OCI-LY7 (cell line): ENCODE measurements around the gene FANCD2. TPM values are rescaled to one million over a fixed set of nuclear protein-coding genes. Genes with fewer than 3 reads are reported as not detected.

Experiments used
- BruUV-seq: library from RNA; stranded (reverse); fragments of 400-500 nt; replicated peaks from 2 replicates; lab custom pipeline; 2021; lab: Mats Ljungman, UMichigan
- CTCF ChIA-PET: fragments of 300-600 bp; sonication (Branson Sonifier 250); formaldehyde crosslinking; loops from one replicate; lab custom pipeline; 2022; ENCODE audit warnings: antibody characterized with exemption; ENCODE audit not compliant: unreplicated experiment; lab: Charles Lee
- POLR2A ChIA-PET: fragments of 300-600 bp; sonication (Branson Sonifier 250); formaldehyde crosslinking; loops from one replicate; lab custom pipeline; 2022; ENCODE audit warnings: antibody characterized with exemption; lab: Charles Lee
- DNase-seq: peaks from one replicate; pipeline ENCODE4 v3.0.0-alpha.2; 2015; ENCODE audit warnings: low spot score
- H2AFZ ChIP-seq: fragments of 200-600 bp; sonication (generic), shearing (Covaris generic); 2 replicates; pipeline ENCODE4 v1.6.1; 2014; ENCODE audit warnings: mild to moderate bottlenecking, antibody characterized with exemption, low read length, moderate library complexity
- H3K27ac ChIP-seq: fragments of 200-600 bp; sonication (generic); 2 replicates; pipeline ENCODE4 v1.5.1; 2014; ENCODE audit warnings: mixed run types, low read depth, mild to moderate bottlenecking, moderate library complexity, low read length, inconsistent platforms; ENCODE audit not compliant: poor library complexity, severe bottlenecking
- H3K36me3 ChIP-seq: fragments of 200-600 bp; sonication (generic); 2 replicates; pipeline ENCODE4 v1.6.1; 2014; ENCODE audit warnings: mild to moderate bottlenecking, antibody characterized with exemption, low read length, moderate library complexity, mixed read lengths; ENCODE audit not compliant: insufficient read depth
- H3K4me1 ChIP-seq: fragments of 200-600 bp; sonication (generic); 2 replicates; pipeline ENCODE4 v1.5.1; 2014; ENCODE audit warnings: mild to moderate bottlenecking, low read length; ENCODE audit not compliant: insufficient read depth, poor library complexity, severe bottlenecking
- H3K4me2 ChIP-seq: fragments of 200-600 bp; sonication (generic); 2 replicates; pipeline ENCODE4 v1.6.1; 2014; ENCODE audit warnings: mild to moderate bottlenecking, low read length
- H3K4me3 ChIP-seq: fragments of 200-600 bp; sonication (generic); 2 replicates; pipeline ENCODE4 v1.5.1; 2014; ENCODE audit warnings: mild to moderate bottlenecking, low read depth, low read length; ENCODE audit not compliant: poor library complexity, severe bottlenecking
- H3K79me2 ChIP-seq: fragments of 200-600 bp; sonication (generic); 2 replicates; pipeline ENCODE4 v1.6.1; 2016; ENCODE audit warnings: low read depth, mild to moderate bottlenecking, low read length, moderate library complexity, mixed read lengths; ENCODE audit not compliant: insufficient read depth
- H3K9me2 ChIP-seq: fragments of 200-600 bp; sonication (generic); 2 replicates; pipeline ENCODE4 v1.6.1; 2016; ENCODE audit warnings: mild to moderate bottlenecking, low read length, mixed read lengths; ENCODE audit not compliant: insufficient read depth
- H3K9me3 ChIP-seq: fragments of 200-600 bp; sonication (generic); 2 replicates; pipeline ENCODE4 v1.6.1; 2014; ENCODE audit warnings: mild to moderate bottlenecking, mixed run types, low read length, mixed read lengths
- H4K20me1 ChIP-seq: fragments of 200-600 bp; sonication (generic); 2 replicates; pipeline ENCODE4 v1.6.1; 2014; ENCODE audit warnings: mild to moderate bottlenecking, antibody characterized with exemption, low read length, moderate library complexity, mixed read lengths; ENCODE audit not compliant: insufficient read depth
- EZH2phosphoT487 ChIP-seq: fragments of 200-600 bp; sonication (generic); IDR thresholded peaks from 2 replicates; pipeline ENCODE4 v1.6.1; 2018; ENCODE audit warnings: low read depth, borderline replicate concordance, mild to moderate bottlenecking, mixed run types, antibody characterized with exemption, low read length, moderate library complexity, mixed read lengths
- intact Hi-C: fragments of 100-400 bp; cut with micrococcal nuclease; formaldehyde crosslinking; loops from one replicate; pipeline ENCODE4 v1.10.0; 2022; ENCODE audit not compliant: unreplicated experiment
- total RNA-seq, 2 experiments: library from RNA; depleted of rRNA in 1 of 2; stranded (reverse); fragments of >200 nt in 1 of 2; shearing (Covaris generic) in 1 of 2; gene quantifications; 2 replicates each; pipeline ENCODE4 v1.2.3, GENCODE V29; 2014 to 2022
- TF ChIP-seq, protein P1 (sequence below): fragments of 200-600 bp; sonication (generic); conservative IDR thresholded peaks from 2 replicates; pipeline ENCODE4 v1.5.1; 2014; ENCODE audit warnings: mild to moderate bottlenecking, antibody characterized with exemption, low read length, moderate library complexity, mixed read lengths

FANCD2 gene
- total RNA-seq, 2 experiments from 2014 or later: 112 to 130 TPM

DNA sequence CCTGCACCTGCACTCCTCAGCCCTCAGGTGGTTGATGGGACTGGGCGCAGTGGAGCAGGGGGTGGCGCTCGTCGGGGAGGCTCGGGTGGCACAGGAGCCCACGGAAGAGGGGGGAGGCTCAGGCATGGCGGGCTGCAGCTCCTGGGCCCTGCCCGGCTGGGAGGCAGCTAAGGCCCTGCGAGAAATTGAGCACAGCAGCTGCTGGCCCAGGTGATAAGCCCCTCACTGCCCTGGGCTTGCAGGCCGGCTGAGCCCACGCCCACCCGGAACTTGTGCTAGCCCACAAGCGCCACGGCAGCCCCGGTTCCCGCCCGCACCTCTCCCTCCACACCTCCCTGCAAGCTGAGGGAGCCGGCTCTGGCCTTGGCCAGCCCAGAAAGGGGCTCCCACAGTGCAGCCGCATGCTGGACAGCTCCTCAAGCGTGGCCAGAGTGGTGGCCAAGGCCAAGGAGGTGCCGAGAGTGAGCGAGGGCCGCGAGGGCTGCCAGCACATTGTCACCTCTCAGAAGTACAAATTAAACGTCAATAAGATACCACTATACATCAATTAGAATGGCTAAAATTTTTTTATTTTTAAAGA lies 110.3 kb downstream of the FANCD2 start:
- Histone ChIP-seq H3K79me2 (no peaks in the 10 kb centered on the region), H3K9me3 (no peaks in the 10 kb centered on the region), H3K9me2 (no peaks in the 10 kb centered on the region), H3K27ac (no peak overlapping the region), H3K36me3 (no peaks in the 10 kb centered on the region), H3K4me1 (peaks cover 5% of the 10 kb centered on the region), H2AFZ (no peak overlapping the region), H4K20me1 (no peaks in the 10 kb centered on the region), H3K4me2 (no peak overlapping the region), H3K4me3 (no peak overlapping the region)
- no TSS peak for BruUV-seq
- CTCF ChIA-PET: no interaction called here
- POLR2A ChIA-PET: no interaction called here
- no peak for DNase-seq
- no peak for TF ChIP-seq EZH2phosphoT487
- TF ChIP-seq, protein P1, sequence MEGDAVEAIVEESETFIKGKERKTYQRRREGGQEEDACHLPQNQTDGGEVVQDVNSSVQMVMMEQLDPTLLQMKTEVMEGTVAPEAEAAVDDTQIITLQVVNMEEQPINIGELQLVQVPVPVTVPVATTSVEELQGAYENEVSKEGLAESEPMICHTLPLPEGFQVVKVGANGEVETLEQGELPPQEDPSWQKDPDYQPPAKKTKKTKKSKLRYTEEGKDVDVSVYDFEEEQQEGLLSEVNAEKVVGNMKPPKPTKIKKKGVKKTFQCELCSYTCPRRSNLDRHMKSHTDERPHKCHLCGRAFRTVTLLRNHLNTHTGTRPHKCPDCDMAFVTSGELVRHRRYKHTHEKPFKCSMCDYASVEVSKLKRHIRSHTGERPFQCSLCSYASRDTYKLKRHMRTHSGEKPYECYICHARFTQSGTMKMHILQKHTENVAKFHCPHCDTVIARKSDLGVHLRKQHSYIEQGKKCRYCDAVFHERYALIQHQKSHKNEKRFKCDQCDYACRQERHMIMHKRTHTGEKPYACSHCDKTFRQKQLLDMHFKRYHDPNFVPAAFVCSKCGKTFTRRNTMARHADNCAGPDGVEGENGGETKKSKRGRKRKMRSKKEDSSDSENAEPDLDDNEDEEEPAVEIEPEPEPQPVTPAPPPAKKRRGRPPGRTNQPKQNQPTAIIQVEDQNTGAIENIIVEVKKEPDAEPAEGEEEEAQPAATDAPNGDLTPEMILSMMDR: no peak
- intact Hi-C loops: no loop called here

DNA sequence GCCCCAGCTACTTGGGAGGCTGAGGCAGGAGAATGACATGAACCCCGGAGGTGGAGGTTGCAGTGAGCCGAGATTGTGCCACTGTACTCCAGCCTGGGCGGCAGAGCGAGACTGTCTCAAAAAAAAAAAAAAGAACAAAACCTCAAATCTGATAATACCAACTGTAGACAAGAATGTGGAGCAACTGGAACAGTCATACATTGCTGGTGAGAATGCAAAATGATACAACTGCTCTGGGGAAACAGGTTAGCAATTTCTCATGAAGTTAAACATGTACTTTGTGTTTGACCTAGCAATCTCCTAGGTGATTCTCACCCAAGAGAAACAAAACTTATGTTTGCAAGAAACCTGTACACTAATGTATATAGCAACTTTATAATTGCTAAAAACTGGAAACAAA lies 110.9 kb downstream of the FANCD2 start:
- DNase-seq: no peak
- TF ChIP-seq, protein P1: no peak
- TF ChIP-seq EZH2phosphoT487: no peak
- H3K4me3 ChIP-seq: no peak overlapping the region
- no peaks in the 10 kb centered on the region for H3K36me3 ChIP-seq
- H2AFZ ChIP-seq: no peak overlapping the region
- H3K4me1 ChIP-seq: peaks cover 5% of the 10 kb centered on the region
- no peaks in the 10 kb centered on the region for H4K20me1 ChIP-seq
- H3K27ac ChIP-seq: no peak overlapping the region
- H3K4me2 ChIP-seq: no peak overlapping the region
- ChIA-PET CTCF (no interaction called here), POLR2A (interaction anchor here (0.6 kb wide), 1 partner anchor 22 kb away, joined by 3 read pairs; no protein-coding TSS in a partner anchor)
- H3K79me2 ChIP-seq: peaks cover 3% of the 10 kb centered on the region; the same call in 1 of the 2 replicates
- no peaks in the 10 kb centered on the region for H3K9me2 ChIP-seq
- no TSS peak for BruUV-seq
- intact Hi-C loops: no loop called here
- H3K9me3 ChIP-seq: no peaks in the 10 kb centered on the region

- H3K4me1 ChIP-seq: peaks cover 37% of the 10 kb centered on the region
- H3K36me3 ChIP-seq: peaks cover 34% of the 10 kb centered on the region
- H4K20me1 ChIP-seq: no peaks in the 10 kb centered on the region
- H2AFZ ChIP-seq: peak overlapping the region; percentile 76; the same call in 1 of the 2 replicates
- peak overlapping the region; percentile 83 for H3K4me3 ChIP-seq
- peaks cover 42% of the 10 kb centered on the region for H3K79me2 ChIP-seq
- H3K27ac ChIP-seq: peak overlapping the region; percentile 69
- BruUV-seq: TSS peak; percentile 89
- POLR2A ChIA-PET: interaction anchor here (0.5 to 1.0 kb wide), 5 partner anchors 24 to 645 kb away, joined by 3 to 4 read pairs (median 3); no protein-coding TSS in a partner anchor
- intact Hi-C loops: no loop called here
- DNase-seq: peak; percentile 12
- CTCF ChIA-PET: no interaction called here
- no peaks in the 10 kb centered on the region for H3K9me2 ChIP-seq
- peak overlapping the region; percentile 31; the same call in 1 of the 2 replicates for H3K4me2 ChIP-seq
- no peaks in the 10 kb centered on the region for H3K9me3 ChIP-seq
- TF ChIP-seq, protein P1: no peak
- TF ChIP-seq EZH2phosphoT487: no peak
Observed at GRCh38 chr3:10140996-10141546, 114.8 kb downstream of the FANCD2 start.
